ENCODE data around the gene SHISA3.

Gene SHISA3

GRCh38 chr4:42446823-42447222 is 49.5 kb downstream of the SHISA3 start:
- DNase-seq (ENCODE audit: low read depth) = no peak
- no peak overlapping the region for H3K4me3 ChIP-seq (ENCODE audit: control insufficient read depth, low read depth, low read length)
- TF ChIP-seq CTCF (conservative IDR thresholded peaks at IDR 0.05; ENCODE audit: control insufficient read depth, insufficient read depth, low read depth, low read length) = no peak
